ENCODE measurements around the gene NFKB1.

Gene NFKB1

GRCh38 chr4:102536768-102537167, 35.6 kb downstream of the NFKB1 start:
- no peak for DNase-seq (ENCODE audit: low read depth, low spot score)
- ChIA-PET POLR2A (no interaction called here), CTCF (interaction anchor here (1.1 to 1.4 kb wide), 2 partner anchors 10 to 84 kb away, joined by 3 to 4 read pairs; no protein-coding TSS in a partner anchor)
- no peak for TF ChIP-seq CTCF (IDR thresholded peaks at IDR 0.05; ENCODE audit: insufficient read depth, low read length, missing control alignments)
- H3K4me3 ChIP-seq (ENCODE audit: low read depth, low read length): no peak overlapping the region

- ChIA-PET CTCF (interaction anchor here (0.9 to 1.1 kb wide), 2 partner anchors 13 to 83 kb away, joined by 3 read pairs; no protein-coding TSS in a partner anchor), POLR2A (no interaction called here)
- DNase-seq (ENCODE audit: low read depth, low spot score): no peak
- no peak for TF ChIP-seq CTCF (IDR thresholded peaks at IDR 0.05; ENCODE audit: insufficient read depth, low read length, missing control alignments)
- no peak overlapping the region for H3K4me3 ChIP-seq (ENCODE audit: low read depth, low read length)
Measured at GRCh38 chr4:102537269-102537668, 36.1 kb downstream of the NFKB1 start.

- ChIA-PET POLR2A (no interaction called here), CTCF (no interaction called here)
- H3K4me3 ChIP-seq (ENCODE audit: low read depth, low read length): no peak overlapping the region
- no peak for DNase-seq (ENCODE audit: low read depth, low spot score)
- TF ChIP-seq CTCF (IDR thresholded peaks at IDR 0.05; ENCODE audit: insufficient read depth, low read length, missing control alignments): no peak
Measured at GRCh38 chr4:102541697-102542096, 40.5 kb downstream of the NFKB1 start.

- no peak for DNase-seq (ENCODE audit: low read depth, low spot score)
- ChIA-PET POLR2A (no interaction called here), CTCF (interaction anchor here (0.7 kb wide), 1 partner anchor 112 kb away, joined by 3 read pairs; no protein-coding TSS in a partner anchor)
- no peak overlapping the region for H3K4me3 ChIP-seq (ENCODE audit: low read depth, low read length)
- TF ChIP-seq CTCF (IDR thresholded peaks at IDR 0.05; ENCODE audit: insufficient read depth, low read length, missing control alignments): no peak
Measured at GRCh38 chr4:102543030-102543928, 42.1 kb downstream of the NFKB1 start.

GRCh38 chr4:102546635-102547034, 45.5 kb downstream of the NFKB1 start:
- ChIA-PET CTCF (interaction anchor here (1.0 to 1.7 kb wide), 3 partner anchors 11 to 546 kb away, joined by 3 to 4 read pairs (median 4); no protein-coding TSS in a partner anchor), POLR2A (no interaction called here)
- TF ChIP-seq CTCF (IDR thresholded peaks at IDR 0.05; ENCODE audit: insufficient read depth, low read length, missing control alignments): no peak
- no peak for DNase-seq (ENCODE audit: low read depth, low spot score)
- H3K4me3 ChIP-seq (ENCODE audit: low read depth, low read length): no peak overlapping the region

GRCh38 chr4:102547973-102548372, 46.8 kb downstream of the NFKB1 start:
- no peak for DNase-seq (ENCODE audit: low read depth, low spot score)
- POLR2A ChIA-PET: no interaction called here
- no peak overlapping the region for H3K4me3 ChIP-seq (ENCODE audit: low read depth, low read length)
- CTCF ChIA-PET: no interaction called here
- TF ChIP-seq CTCF (IDR thresholded peaks at IDR 0.05; ENCODE audit: insufficient read depth, low read length, missing control alignments): no peak

Data from AG04449 (cell line).